Nephron (organoid): ENCODE data around the gene MMP27.

ENCODE experiments used
- H3K27ac Mint-ChIP-seq, 3 experiments: 2 replicates each; pipeline ENCODE4 v1.8.0; 2020; ENCODE audit warnings: mixed read lengths in 3 of 3, mild to moderate bottlenecking in 2 of 3, moderate library complexity in 1 of 3
- H3K27me3 Mint-ChIP-seq: 2 replicates; pipeline ENCODE4 v1.8.0; 2021; ENCODE audit warnings: low read depth, mild to moderate bottlenecking, moderate library complexity, mixed read lengths
- H3K36me3 Mint-ChIP-seq: 2 replicates; pipeline ENCODE4 v1.8.0; 2020; ENCODE audit warnings: low read depth, mixed read lengths
- H3K4me1 Mint-ChIP-seq: 2 replicates; pipeline ENCODE4 v1.8.0; 2020; ENCODE audit warnings: mixed read lengths
- H3K4me3 Mint-ChIP-seq, 3 experiments: 2 replicates each; pipeline ENCODE4 v1.8.0; 2020; ENCODE audit warnings: mild to moderate bottlenecking in 3 of 3, mixed read lengths in 3 of 3, moderate library complexity in 2 of 3
- H3K9me3 Mint-ChIP-seq: 2 replicates; pipeline ENCODE4 v1.8.0; 2020; ENCODE audit warnings: mixed read lengths
- TF ChIP-seq, protein P1 (sequence below), 3 experiments: fragments of 200-600 bp; sonication (generic); IDR thresholded peaks; one replicate each; pipeline ENCODE4 v1.5.0; 2021; ENCODE audit warnings: antibody characterized with exemption in 3 of 3; ENCODE audit not compliant: unreplicated experiment in 3 of 3

The MMP27 gene

DNA sequence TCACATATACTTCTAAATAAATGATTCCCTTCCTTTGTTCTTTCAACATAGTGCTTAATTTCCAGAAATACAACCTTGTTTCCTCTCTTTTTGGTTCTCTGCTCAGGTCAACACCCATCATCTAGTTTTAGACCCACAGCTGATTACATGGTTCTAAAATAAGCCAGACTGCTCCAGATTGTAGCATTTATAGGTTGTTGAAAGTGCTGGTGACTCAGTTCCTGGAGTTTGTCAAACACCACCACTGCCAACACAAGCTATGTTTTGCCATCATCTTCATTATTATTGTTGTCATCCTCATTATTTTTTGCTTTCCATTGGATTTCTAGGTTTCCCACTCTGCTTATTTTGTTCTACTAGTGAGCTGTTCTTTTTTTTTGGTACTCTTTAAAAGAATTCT is 58.1 kb downstream of the MMP27 start:
- TF ChIP-seq, protein P1, sequence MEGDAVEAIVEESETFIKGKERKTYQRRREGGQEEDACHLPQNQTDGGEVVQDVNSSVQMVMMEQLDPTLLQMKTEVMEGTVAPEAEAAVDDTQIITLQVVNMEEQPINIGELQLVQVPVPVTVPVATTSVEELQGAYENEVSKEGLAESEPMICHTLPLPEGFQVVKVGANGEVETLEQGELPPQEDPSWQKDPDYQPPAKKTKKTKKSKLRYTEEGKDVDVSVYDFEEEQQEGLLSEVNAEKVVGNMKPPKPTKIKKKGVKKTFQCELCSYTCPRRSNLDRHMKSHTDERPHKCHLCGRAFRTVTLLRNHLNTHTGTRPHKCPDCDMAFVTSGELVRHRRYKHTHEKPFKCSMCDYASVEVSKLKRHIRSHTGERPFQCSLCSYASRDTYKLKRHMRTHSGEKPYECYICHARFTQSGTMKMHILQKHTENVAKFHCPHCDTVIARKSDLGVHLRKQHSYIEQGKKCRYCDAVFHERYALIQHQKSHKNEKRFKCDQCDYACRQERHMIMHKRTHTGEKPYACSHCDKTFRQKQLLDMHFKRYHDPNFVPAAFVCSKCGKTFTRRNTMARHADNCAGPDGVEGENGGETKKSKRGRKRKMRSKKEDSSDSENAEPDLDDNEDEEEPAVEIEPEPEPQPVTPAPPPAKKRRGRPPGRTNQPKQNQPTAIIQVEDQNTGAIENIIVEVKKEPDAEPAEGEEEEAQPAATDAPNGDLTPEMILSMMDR (IDR thresholded peaks at IDR 0.05; ENCODE audit: unreplicated experiment in 3 of 3) = no peak
- Mint-ChIP-seq H3K9me3 (peaks cover 4% of the 10 kb centered on the region), H3K4me3 (no peak overlapping the region), H3K36me3 (no peaks in the 10 kb centered on the region), H3K27me3 (no peaks in the 10 kb centered on the region), H3K27ac (no peak overlapping the region), H3K4me1 (no peaks in the 10 kb centered on the region)

DNA sequence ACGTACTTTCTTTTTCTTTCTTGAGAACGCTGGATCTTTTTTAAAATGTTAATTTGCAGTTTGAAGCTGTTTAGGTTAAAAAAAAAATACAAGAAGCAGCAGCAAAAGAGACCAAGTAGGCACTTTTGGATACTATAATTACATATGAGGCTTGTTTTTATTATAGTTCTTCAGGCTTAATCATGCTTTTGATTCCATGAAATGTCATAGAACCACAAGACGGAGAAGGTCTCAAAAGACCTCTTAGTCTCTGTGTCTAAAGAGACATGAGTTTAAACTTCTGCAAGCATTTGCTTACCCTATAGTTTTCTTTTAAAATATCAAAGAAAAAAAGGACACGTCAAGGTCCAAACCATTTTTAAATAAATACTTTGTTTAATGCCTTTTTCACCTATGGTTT is 61.6 kb downstream of the MMP27 start:
- TF ChIP-seq, protein P1 (IDR thresholded peaks at IDR 0.05; ENCODE audit: unreplicated experiment in 3 of 3) = no peak
- H3K36me3 Mint-ChIP-seq = no peaks in the 10 kb centered on the region
- no peaks in the 10 kb centered on the region for H3K27me3 Mint-ChIP-seq
- no peaks in the 10 kb centered on the region for H3K9me3 Mint-ChIP-seq
- H3K4me3 Mint-ChIP-seq = no peak overlapping the region
- H3K4me1 Mint-ChIP-seq = no peaks in the 10 kb centered on the region
- H3K27ac Mint-ChIP-seq = no peak overlapping the region
